ENCODE measurements around the gene IRGM.
A peak's percentile ranks its signal among the peaks of the same experiment; 100 is the strongest.
"Not testable (repeated sequence)": the region's sequence is repeated elsewhere in the genome, so short reads cannot be mapped to it uniquely, and the experiment has no call there.

IRGM gene

GRCh38 chr5:150846308-150846653 is at the start of gene IRGM:
TSS of gene IRGM (plus strand) at chr5:150846521. CDS start at chr5:150848124, 1,603 bp downstream.
- H3K4me3 ChIP-seq (ENCODE audit: low read depth, low read length); DNase-seq (ENCODE audit: low read depth): not testable (repeated sequence)

- DNase-seq (ENCODE audit: low read depth): no peak
- no peak overlapping the region for H3K4me3 ChIP-seq (ENCODE audit: low read depth, low read length)
Observed at GRCh38 chr5:150797384-150797783, 48.9 kb upstream of the IRGM start.

DNA sequence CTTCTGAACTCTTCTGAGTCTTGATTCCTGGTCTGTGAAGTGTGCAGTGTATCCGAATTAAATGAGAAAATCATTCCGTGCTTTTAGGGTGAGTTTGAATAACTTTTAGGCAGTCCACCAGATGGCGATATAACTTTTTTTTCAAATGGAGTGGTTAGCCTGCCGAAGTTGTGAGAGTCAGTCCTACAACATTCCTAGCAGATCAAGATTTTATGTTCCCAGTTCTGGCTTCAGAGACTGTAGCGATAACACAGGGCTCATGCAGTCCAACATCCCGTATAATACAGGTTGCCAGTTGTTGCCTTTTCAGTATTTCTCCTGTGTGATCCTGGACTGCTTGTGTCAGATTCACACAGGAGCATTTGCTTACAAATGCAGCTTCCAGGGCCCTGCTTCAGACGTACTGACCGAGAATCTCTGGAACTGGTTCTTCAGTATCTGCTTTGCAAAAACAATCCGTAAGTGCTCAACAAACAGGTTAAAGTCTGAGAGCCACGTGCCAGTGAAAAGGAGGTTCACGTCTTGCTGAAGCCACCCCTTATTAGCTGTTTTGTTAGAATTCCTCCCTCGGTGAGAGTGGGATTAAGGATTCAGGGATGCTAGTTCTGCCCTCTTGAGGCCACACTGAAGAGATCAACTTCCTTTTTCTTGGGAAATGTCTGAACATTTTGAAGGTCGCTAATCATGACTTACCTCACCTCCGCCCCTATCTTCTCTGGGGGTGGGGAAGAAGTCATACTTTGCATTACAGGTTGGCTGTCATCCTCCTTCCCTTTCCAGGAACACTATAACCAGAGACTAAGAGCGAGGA is 45.0 kb upstream of the IRGM start:
- no peak for DNase-seq (ENCODE audit: low read depth)
- peak overlapping the region; percentile 32 for H3K4me3 ChIP-seq (ENCODE audit: low read depth, low read length)

GRCh38 chr5:150804388-150804787 is 41.9 kb upstream of the IRGM start:
- no peak overlapping the region for H3K4me3 ChIP-seq (ENCODE audit: low read depth, low read length)
- no peak for DNase-seq (ENCODE audit: low read depth)

- DNase-seq (ENCODE audit: low read depth): no peak
- no peak overlapping the region for H3K4me3 ChIP-seq (ENCODE audit: low read depth, low read length)
Observed at GRCh38 chr5:150809363-150809762, 37.0 kb upstream of the IRGM start.

GRCh38 chr5:150815010-150815409 is 31.3 kb upstream of the IRGM start:
- no peak overlapping the region for H3K4me3 ChIP-seq (ENCODE audit: low read depth, low read length)
- DNase-seq (ENCODE audit: low read depth): no peak

DNA sequence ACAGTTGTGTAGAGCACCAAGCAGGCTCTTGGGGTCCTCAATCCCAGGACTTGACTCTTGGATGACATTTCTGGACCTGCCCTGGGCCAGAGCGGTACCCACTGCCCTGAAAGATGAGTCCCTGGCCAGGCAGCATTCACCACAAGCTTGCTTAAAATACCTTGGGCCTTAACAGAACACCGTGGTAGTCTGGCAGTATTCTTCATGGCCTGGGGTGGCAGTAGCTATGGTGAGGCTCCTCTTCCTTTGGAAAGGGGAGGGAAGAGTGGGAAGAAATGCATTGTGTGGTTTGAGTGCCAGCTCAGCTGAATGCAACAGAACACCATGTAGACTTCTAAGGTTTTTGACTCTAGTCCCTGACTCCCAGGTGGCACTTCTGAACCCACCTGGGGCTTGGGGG is 29.4 kb upstream of the IRGM start:
- H3K4me3 ChIP-seq (ENCODE audit: low read depth, low read length): no peak overlapping the region
- no peak for DNase-seq (ENCODE audit: low read depth)

- no peak for DNase-seq (ENCODE audit: low read depth)
Observed at GRCh38 chr5:150829744-150830143, 16.6 kb upstream of the IRGM start.

GRCh38 chr5:150831821-150832220 is 14.5 kb upstream of the IRGM start:
- H3K4me3 ChIP-seq (ENCODE audit: low read depth, low read length); DNase-seq (ENCODE audit: low read depth): not testable (repeated sequence)

More at GRCh38 chr5:150829744-150830143, 16.6 kb upstream of the IRGM start:
- H3K4me3 ChIP-seq (ENCODE audit: low read depth, low read length): no peak overlapping the region

DNA sequence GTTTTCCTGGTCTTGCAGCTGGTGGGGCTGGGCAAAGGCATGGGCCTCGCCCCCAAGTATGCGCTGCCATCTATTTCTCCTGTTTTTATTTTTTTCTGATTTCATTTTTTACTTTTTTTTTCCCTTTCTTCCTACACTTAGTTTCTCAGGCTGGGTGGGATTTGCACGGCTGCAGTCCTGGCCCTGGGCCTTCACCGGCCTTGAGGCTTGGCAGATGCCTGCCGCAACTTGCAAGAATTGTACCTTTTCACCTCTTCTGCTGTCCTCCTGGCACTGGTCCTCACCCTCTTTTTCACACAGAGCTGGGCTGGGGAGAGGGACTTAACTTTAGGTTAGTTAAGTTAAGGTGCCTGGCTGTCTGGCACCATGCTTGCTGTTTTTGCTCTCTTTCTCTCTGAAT is 10.3 kb upstream of the IRGM start:
- no peak for DNase-seq (ENCODE audit: low read depth)
- no peak overlapping the region for H3K4me3 ChIP-seq (ENCODE audit: low read depth, low read length)

- no peak for DNase-seq (ENCODE audit: low read depth)
- H3K4me3 ChIP-seq (ENCODE audit: low read depth, low read length): no peak overlapping the region
Observed at GRCh38 chr5:150836703-150837102, 9.6 kb upstream of the IRGM start.

DNA sequence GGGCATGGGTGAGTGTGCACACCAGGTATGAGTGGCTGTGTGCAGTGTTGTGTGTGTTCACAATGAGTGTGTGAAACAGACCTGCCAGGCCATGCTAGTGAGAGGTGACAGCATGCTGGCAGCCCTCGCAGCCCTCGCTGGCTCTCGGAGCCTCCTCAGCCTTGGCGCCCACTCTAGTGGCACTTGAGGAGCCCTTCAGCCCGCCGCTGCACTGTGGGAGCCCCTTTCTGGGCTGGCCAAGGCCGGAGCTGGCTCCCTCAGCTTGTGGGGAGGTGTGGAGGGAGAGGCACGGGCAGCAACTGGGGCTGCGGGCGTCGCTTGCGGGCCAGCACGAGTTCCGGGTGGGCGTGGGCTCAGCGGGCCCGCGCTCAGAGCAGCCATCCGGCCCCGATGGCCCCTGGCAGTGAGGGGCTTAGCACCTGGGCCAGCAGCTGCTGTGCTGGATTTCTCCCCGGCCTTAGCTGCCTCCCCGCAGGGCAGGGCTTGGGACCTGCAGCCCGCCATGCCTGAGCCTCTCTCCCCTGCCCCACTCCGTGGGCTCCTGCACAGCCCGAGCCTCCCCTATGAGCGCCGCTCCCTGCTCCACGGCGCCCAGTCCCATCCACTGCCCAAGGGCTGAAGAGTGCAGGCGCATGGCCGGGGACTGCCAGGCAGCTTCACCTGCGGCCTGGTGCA is 999 bp upstream of the IRGM start:
- not testable (repeated sequence) for H3K4me3 ChIP-seq (ENCODE audit: low read depth, low read length); DNase-seq (ENCODE audit: low read depth)

DNA sequence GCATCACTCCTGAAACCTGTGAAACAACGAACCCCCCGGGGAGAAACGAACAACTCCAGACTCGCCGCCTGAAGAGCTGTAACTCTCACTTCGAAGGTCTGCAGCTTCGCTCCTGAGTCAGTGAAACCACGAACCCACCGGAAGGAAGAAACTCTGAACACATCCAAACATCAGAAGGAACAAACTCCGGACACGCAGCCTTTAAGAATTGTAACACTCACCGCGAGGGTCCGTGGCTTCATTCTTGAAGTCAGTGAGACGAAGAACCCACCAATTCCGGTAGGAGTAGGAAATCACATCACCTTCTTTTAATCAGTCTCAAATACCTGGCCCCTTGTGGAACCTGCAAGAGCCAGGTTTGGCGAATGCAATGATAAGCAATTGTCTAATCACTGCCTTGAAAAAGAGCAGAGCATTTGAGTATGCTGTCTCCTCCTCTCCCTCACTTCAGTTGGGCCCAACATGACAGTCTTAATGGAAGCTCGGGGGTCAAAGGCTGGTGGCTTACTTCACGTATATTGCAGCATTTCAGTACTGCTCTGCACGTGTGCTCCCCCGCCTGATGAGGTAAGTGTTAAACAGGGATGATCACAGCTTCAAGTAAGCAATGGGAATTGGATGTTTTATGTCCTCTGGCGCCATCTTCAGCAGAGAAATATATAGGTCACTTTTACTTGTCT is 473 bp downstream of the IRGM start:
- H3K4me3 ChIP-seq (ENCODE audit: low read depth, low read length): no peak overlapping the region
- DNase-seq (ENCODE audit: low read depth): peak; percentile 78

DNA sequence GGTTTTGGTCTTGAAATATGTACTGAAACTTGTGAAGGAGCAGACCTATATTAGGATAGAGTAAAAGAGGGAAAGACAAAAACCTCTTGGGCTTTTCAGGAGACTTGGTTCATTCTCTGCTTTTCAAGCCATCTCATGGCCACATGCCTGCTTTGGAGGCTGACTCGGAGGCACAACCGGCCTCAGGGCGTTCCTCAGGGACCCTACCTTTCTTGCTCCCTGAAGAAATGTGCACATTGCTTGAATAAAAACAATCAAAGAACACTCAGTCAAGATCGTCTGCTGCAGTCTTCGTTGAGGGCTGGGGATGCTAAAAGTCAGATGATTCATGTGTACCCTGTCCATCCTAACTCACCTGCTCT is 994 bp downstream of the IRGM start:
- H3K4me3 ChIP-seq (ENCODE audit: low read depth, low read length): no peak overlapping the region
- no peak for DNase-seq (ENCODE audit: low read depth)

DNA sequence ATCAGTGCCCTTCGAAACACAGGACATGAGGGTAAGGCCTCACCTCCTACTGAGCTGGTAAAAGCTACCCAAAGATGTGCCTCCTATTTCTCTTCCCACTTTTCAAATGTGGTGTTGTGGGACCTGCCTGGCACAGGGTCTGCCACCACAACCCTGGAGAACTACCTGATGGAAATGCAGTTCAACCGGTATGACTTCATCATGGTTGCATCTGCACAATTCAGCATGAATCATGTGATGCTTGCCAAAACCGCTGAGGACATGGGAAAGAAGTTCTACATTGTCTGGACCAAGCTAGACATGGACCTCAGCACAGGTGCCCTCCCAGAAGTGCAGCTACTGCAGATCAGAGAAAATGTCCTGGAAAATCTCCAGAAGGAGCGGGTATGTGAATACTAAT is 1.9 kb downstream of the IRGM start:
- no peak overlapping the region for H3K4me3 ChIP-seq (ENCODE audit: low read depth, low read length)
- DNase-seq (ENCODE audit: low read depth): no peak

- DNase-seq (ENCODE audit: low read depth): no peak
- no peak overlapping the region for H3K4me3 ChIP-seq (ENCODE audit: low read depth, low read length)
Observed at GRCh38 chr5:150851039-150851438, 4.7 kb downstream of the IRGM start.

GRCh38 chr5:150853561-150853960 is 7.2 kb downstream of the IRGM start:
- no peak overlapping the region for H3K4me3 ChIP-seq (ENCODE audit: low read depth, low read length)
- no peak for DNase-seq (ENCODE audit: low read depth)

GRCh38 chr5:150856700-150857099 is 10.4 kb downstream of the IRGM start:
- DNase-seq (ENCODE audit: low read depth); H3K4me3 ChIP-seq (ENCODE audit: low read depth, low read length): not testable (repeated sequence)

- no peak overlapping the region for H3K4me3 ChIP-seq (ENCODE audit: low read depth, low read length)
- DNase-seq (ENCODE audit: low read depth): no peak
Observed at GRCh38 chr5:150860246-150860821, 14.0 kb downstream of the IRGM start.

GRCh38 chr5:150862070-150862469 is 15.7 kb downstream of the IRGM start:
- DNase-seq (ENCODE audit: low read depth): no peak
- H3K4me3 ChIP-seq (ENCODE audit: low read depth, low read length): no peak overlapping the region
